Hindlimb muscle (tissue), 1 donor: ENCODE measurements around the gene FKBP5. TPM values are rescaled to one million over a fixed set of nuclear protein-coding genes. Genes with fewer than 3 reads are reported as not detected.

ENCODE experiments used
- DNase-seq: peaks from one replicate; pipeline ENCODE4 v3.0.0-alpha.2; 2013
- polyA plus RNA-seq: library from polyadenylated mRNA; unstranded; fragments of 120-200 nt; gene quantifications from one replicate; pipeline ENCODE4 v1.2.1, GENCODE V29; 2013; ENCODE audit not compliant: insufficient read length

The FKBP5 gene
- polyA plus RNA-seq, 1 donor, result 14.5 TPM

DNA sequence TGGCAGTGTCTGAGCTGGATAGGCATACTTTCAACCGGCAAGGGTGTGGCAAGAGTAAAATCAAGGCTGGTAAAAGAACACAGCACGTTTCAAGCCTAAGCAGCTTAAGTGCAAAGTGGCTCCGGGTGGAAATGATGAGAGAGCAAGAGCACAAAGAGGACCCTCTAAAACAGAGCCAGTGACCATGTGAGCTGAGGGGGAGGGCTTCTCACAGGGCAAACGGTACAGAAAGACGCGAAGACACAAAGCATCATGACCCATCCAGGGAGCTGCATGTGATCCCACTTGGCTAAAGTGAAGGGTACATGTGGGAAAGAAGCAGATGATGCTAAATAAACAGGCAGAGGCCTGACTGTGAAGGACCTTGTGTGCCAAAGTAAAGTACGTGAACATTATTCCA lies 25.7 kb downstream of the FKBP5 start:
- no peak for DNase-seq

DNA sequence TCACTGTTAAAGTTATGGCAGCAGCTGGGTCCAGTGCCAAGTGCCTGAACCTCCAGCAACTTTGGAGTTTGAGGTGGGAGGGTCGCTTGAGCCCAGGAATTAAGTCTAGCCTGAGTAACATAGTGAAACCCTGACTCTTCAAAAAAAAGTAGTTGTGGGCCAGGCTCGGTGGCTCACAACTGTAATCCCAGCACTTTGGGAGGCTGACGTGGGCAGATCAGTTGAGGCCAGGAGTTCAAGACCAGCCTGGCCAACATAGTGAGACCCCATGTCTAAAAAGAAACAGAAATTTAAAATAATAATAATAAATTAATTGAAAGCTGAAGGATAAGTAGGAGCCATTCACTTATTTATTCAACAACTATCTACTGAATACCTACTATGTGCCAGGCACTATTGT lies 33.8 kb downstream of the FKBP5 start:
- no peak for DNase-seq

DNA sequence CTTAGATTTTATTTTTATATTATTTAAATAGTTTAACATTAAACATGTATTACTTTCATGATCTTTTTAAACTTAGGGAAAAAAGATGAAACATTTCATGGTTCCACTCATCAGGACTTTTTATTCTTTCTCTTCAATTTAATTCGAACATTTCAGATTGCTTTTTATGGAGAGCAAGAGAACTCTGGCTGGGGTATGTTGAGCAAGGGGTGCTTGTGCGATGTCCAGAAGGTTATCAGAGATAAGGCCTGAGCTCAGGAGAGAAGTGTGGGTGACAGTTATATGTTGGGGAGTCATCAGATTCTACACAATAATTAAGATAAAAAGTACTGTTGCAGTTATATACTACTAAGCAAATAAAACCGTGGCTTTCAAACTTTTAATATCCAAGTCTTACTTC lies 37.5 kb downstream of the FKBP5 start:
- DNase-seq, result no peak

DNA sequence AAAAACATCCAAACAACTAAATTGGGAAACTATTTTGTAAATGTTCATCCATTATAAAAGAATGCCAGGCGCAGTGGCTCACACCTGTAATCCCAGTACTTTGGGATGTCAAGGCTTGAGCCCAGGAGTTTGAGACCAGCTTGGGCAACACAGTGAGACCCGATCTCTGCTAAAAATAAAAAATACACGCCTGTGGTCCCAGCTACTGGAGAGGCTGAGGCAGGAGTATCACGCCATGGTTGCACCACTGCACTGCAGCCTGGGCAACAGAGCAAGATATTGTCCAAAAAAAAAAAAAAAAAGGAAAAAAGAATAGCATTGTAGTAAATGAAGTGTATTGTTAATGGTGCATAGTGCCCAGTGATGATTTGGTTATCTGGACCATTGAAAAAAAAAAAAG lies 38.7 kb downstream of the FKBP5 start:
- DNase-seq, result no peak

DNA sequence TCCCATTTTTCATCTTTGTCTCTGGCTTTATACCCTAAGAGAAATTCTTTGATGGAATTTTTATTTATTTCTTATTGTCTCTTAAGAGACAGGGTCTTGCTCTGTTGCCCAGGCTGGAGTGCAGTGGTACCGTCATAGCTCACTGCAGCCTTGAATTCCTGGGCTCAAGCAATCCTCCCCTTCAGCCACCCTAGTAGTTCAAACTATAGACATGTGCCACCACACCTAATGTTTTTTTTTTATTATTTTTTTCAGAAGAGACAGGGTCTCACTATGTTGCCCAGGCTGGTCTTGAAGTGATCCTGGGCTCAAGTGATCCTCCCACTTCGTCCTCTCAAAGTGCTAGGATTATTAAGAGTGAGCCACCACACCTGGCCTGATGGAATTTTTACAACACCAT lies 40.5 kb downstream of the FKBP5 start:
- no peak for DNase-seq

DNA sequence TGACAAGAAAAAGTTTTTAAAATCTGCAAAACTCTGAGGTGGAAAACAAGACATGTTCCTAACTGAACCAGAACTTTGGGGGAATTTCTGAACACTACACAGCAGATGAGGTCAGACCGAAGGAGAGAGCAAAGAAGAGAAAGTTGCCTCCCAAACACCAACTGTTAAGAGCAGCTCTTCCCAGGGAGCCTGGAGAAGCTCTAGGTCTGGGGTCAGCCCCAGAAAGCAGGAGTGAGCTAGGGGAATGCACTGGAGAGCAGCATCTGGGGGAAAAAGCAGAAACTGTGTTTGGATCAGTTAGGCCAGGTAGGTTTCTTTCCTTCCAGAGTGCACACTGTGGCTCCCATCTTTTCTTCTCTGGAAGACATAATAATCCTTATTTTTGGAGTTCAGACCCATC lies 41.3 kb downstream of the FKBP5 start:
- no peak for DNase-seq

DNA sequence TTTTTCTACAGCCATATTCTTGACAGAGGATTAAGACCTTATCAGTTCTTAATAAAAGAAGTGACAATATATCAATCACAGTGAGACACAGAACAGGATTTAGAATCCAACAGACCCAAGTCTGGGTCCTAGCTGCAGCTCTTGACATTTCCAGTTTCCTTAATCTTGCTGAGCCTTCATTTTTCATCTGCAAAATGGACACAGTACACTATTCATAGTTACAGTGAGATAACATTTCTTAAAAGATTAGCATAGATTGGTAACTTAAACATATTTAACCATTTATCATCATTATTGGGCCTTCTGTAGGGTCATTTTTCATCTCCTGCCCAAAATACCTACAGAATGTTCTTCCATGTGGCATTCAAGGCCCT lies 45.6 kb downstream of the FKBP5 start:
- no peak for DNase-seq

DNA sequence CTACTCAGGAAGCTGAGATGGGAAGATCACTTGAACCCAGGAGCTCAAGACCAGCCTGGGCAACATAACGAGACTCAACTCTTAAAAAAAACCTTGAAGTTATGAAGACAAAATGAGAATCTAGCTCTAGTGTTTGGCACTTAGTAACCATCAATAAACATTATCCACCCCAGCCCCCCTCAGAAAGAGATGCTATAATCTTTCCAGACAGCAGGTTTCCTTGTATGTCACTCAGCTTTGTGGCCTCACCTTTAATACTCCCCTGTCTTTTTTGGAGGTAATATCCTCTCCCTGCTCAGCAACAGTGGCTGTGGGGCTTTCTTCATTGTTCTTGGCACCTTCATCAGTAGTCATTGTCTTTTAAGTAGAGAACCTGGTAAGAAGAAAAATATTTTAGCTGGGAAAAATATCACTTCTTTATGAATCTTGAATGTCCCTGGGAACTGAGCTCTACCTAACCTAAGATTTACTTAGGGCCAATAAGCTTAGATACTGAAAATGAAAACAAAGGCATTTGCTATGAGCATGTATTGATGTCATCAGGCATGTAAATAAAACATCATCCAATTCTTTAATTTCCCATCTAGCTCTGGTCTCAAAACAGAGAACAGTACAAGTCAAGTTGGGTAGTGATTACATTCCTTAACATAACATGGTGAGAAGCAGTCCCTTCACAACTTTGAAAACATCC lies 46.1 kb downstream of the FKBP5 start:
- no peak for DNase-seq

DNA sequence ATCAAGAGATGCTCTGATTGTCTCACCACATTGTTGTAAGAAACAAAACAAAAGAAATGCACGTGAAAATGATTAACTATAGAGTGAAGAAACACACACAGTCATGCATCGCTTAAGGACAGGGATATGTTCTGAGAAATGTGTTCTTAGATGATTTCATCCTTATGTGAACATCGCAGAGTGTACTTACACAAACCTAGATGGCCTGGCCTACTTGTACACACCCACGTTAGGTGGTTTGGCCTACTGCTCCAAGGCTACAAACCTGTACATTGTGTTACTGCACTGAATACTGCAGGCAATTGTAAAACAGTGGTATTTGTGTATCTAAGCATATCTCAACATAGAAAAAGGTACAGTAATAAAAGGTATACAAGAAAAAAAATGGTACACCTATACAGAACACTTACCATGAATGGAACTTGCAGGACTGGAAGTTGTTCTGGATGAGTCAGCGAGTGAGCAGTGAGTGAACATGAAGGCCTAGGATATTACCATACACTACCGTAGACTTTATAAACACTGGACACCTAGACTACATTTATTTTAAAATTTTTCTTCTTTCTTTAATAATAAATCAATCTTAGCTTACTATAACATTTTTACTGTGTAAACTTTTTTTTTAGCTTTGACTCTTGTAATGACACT lies 48.6 kb downstream of the FKBP5 start:
- no peak for DNase-seq

DNA sequence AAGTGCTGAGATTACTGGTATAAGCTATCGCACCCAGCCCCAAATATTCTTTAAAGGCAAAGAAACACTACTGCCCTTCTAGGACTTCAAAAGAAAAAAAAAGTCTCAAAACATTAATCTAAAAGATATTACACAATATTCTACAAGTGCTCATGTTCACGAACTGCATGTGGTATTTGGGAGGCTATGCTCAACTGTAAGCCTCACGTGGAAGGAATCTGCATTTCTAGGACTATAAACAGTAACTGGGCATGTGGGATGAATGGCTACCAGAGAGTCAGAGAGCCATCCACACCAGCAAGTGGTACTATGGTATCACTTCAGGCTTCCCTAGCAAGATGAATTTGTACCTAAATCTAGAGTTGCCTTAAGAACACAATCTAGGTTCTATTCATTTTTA lies 50.0 kb downstream of the FKBP5 start:
- DNase-seq, result no peak

DNA sequence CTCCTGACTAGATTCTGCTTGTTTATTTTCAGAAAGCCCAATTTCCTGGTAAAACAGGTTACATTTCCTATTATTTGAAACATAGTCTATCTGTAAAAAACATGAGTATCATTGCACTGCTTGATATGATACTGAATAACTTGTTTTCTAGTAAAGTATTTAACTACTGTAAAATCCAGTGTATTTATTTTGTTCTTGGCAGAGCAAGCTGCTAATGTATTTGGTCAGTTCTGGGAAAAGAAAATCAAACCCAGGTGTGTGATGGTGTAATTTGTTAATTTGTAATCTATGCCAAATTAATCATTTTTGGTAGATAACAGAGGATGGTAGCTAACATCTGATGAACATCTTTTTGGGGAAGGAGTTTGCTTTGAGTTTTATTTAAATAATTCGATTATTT lies 50.8 kb downstream of the FKBP5 start:
- DNase-seq, result no peak

DNA sequence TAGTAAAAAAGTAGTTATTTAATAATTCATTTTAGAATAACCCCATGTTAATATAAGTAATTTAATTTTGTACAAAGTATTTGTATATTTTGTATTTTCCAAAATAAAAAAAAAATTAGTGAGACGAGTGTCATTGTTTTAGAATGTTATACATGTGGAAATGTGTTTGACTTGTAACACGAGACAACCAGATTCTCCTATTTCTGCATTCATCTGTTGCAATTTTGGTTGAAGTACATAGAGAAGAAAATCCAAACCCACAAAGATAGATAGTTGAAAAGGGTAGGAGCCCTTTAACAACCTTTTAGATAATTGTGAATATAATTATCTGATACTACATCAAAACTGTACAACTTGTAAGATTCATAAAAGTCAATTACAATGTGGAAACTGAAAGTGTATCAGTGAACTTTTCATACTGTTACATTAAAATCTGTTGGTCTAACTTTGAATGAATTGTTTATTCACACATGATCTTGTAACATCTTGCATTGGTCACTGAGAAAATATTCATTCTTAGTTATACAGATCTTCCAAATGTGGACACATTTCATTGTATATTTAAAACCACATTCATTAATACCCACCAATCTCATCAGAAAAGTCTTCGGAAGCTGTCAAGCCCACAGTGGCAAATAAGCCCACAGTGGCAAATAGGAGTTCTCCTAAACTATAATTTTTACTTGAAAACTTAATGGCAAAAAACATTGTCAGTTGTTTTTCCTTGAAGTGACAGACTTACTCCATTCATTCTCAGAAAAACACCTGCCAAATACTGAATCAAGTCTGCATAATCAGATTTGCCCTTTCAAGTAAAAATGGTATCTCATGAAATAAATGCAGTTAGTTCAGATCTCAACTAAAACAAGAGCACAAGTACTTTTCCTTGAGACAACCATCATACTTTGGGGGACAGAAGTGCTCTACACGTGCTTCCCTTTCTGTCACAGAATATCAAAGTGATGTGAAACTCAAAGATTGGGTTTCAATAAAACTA lies 52.8 kb downstream of the FKBP5 start:
- no peak for DNase-seq

DNA sequence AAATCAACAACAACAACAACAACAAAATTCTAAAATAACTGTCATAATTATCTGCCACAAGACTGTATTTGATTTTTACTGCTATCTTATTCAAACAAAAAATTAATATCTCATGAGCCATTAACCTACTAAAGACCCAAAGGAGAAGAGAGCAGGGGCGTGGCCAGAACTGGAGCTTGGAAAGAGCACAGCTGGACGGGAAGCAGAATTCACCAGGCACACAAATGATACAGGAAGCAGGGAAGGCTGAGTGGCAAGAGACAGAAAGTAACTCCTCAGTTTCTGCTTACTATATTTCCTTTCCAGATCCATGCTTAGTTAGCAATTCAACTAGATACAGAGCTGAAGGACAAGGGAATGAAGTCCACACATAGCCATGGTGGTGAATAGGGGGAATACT lies 54.4 kb downstream of the FKBP5 start:
- peak; percentile 13 for DNase-seq

DNA sequence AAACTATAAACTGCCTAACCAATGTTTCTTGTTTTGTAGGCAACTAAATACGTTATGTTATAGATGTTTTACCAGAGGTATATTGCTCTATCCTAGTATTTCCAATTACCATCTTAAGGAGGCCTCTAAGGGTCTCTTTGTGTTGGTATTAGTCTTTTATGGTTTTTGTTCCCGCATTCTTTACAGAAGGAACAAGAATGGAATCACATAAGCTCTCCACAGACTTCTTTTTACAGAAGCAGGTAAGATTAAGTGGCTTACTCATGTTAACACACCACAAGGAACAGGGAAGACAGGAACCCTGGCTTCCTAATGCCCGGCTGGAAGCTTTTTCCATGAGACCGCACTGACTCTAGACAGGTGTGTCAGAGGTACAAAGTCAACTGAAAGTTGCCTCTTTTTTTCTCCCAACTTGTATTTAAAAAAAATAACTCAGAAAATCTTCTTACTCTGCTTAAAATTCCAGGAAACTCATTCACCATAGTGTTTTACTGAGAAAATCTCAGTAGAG lies 55.1 kb downstream of the FKBP5 start:
- DNase-seq, result no peak

DNA sequence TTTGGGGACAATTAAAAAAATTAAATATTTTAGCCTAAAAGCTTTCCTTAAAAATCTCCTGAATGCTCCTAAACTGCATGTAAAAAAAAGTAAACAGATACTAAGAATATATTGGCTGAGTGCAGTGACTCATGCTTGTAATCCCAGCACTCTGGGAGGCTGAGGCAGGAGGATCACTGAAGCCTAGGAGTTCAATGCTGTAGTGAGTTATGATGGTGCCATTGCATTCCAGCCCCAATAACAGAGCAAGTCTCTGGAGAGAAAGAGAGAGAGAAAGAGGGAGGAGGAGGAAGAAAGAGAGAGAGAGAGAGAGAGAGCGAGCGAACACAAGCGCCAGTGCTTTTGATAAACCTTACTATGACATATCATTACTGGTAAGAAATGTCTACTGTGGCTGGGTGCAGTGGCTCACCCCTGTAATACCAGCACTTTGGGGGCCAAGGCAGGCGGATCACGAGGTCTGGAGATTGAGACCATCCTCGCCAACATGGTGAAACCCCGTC lies 58.8 kb downstream of the FKBP5 start:
- no peak for DNase-seq

DNA sequence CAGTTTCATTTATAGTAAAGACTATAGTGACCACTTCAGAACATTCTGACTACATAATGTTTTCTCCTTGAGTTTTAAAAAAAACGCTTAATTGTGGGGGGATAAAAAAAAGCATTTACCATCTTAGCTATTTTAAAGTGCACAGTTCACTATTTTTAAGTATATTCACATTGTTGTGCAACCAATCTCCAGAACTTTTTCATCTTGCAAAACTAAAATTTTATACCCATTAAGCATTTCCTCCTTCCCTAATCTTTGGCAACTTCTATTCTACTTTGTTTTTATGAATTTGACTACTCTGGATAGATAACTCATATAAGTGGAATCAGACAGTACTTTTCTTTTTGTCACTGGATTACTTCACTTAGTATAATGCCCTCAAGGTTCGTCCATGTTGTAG lies 62.3 kb downstream of the FKBP5 start:
- no peak for DNase-seq

DNA sequence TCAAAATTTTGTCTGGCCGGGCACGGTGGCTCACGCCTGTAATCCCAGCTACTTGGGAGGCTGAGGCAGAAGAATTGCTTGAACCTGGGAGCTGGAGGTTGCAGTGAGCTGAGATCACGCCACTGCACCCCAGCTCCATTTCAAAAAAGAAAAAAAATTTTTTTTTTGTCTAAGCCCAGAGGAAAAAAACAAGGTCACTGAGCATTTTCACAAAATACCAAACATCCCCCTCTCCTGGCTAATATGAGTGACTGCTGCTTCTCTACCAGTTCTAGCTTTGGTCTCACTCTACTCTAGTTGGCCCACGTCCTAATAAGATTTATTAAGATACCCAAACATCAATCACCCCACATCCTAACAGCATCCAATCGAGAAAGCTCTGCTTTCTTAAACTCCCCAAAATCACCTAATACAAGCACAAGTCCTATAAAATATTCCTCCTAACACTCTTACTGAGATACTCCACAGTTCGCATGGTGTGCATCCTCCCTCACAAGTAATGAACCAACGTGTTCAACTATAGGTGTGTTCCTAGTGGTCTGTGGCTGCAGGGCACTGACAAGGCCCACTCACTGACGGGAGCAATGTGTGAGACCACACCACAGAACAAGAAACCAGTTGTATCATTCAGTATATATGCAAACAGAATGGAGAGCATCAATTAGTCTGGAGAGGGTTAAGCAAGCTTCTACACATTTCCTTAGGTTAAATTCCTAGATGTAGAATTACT lies 64.2 kb downstream of the FKBP5 start:
- DNase-seq, result no peak

DNA sequence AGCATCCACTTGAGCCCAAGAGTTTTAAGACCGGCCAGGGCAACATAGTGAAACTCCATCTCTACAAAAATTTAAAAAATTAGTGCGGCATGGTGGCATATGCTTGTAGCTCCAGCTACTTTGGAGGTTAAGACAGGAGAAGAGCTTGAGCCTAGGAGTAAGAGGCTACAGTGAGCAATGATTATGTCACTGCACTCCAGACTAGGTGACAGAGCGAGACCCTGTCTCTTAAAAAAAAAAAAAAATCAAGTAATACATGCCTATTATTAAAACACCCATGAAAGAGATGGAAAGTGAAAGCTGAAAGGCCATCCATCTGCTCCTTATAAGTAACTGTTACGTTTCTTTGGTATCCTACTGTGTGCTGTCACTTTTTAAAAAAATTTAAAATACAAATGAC lies 66.4 kb downstream of the FKBP5 start:
- DNase-seq, result no peak

DNA sequence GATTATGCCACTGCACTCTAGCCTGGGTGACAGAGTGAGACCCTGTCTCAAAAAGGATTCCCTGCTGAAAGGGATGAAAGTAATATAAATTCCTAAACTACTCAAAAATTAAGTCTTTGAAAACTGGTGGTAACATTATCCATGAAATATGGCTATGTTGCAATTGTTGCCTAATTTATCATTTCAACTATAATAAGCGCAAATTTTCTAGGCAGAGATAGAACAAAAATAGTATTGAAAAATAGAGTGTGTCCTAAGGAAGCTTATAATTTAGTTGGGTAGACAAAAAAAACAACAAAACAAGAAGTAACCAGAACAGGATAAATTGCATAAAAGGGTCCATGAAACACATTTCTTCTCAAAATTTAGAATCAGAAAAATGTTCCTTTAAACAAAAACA lies 68.0 kb downstream of the FKBP5 start:
- no peak for DNase-seq

DNA sequence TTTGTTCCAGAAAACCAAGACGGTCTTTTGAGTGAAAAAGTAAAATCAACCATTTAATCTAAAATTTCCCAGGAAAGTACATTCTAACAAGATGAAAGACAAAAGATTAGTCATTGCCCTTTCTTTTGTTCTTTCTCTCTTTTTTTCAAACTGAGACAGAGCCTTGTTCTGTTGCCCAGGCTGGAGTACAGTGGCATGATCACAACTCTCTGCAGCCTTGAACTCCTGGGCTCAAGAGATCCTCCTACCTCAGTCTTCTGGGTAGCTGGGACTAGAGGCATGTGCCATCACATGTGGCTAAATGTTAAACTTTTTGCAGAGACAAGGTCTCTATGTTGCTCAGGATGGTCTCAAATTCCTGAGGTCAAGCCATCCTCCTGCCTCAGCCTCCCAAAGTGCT lies 75.0 kb downstream of the FKBP5 start:
- DNase-seq, result no peak

DNA sequence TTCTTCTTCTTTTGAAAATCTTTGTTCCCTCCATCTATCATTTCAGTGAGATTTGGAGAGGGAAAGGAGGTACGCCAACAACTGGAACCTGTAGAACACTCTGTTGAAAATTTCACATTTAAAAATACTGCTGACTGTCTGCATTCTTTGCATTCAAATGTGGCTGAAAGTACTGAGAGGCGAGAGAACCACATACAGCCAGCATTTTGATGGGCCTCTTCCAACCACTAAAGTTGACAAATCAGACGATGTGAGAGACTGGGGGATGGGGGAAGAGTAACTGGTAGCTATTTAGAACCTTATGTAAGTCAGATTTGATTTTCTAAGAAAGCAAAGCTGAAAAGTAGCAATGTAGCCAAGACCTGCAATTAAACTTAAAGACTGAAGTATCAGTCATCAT lies 77.5 kb downstream of the FKBP5 start:
- DNase-seq, result no peak

DNA sequence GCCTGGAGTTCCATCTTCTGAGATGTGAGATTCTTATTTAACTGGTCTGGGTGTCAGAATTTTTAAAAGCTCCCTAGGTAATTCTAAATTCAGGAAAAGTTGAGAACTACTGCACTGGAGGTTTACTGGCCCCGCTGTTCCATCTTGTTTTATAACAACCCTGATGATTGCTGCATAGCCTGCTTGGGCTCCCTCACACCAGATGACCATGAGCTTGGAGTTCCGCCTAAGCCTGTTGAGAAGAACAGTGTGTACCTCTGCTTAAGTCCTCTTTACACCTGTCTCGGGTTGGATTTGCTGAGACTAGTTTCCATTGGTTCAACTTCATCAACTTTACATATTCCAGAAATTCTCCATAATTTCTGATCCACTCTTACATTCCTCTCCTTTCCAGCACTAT lies 77.9 kb downstream of the FKBP5 start:
- DNase-seq, result no peak
